GM21390 (cell line): Measurements from ENCODE around the gene CRYGS.
"Not testable (repeated sequence)": the region's sequence is repeated elsewhere in the genome, so short reads cannot be mapped to it uniquely, and the experiment has no call there.

Experiments used
- ATAC-seq: cut with Tn5 transposase; IDR thresholded peaks from one replicate; pipeline ENCODE4 v1.9.1; 2021; ENCODE audit not compliant: unreplicated experiment

Gene CRYGS

DNA sequence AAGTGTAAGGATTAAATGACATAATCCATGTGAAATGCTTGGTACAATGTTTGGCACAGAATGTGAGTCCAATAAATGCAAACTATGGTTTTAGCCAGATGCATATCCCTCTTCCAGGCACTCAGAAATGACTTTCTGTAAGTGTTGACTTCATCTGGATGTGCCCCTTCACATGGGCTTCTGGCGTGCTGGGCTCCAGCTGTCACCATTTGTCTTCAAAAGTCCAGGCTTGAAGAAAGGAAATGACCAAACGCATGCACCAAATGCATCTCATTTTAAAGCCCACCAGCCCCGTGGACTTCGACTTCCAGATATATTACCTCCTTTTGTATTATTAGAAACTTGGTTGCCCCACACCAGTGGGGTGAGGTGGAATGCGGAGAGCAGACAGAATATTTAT lies 23.7 kb downstream of the CRYGS start:
- ATAC-seq: no peak

DNA sequence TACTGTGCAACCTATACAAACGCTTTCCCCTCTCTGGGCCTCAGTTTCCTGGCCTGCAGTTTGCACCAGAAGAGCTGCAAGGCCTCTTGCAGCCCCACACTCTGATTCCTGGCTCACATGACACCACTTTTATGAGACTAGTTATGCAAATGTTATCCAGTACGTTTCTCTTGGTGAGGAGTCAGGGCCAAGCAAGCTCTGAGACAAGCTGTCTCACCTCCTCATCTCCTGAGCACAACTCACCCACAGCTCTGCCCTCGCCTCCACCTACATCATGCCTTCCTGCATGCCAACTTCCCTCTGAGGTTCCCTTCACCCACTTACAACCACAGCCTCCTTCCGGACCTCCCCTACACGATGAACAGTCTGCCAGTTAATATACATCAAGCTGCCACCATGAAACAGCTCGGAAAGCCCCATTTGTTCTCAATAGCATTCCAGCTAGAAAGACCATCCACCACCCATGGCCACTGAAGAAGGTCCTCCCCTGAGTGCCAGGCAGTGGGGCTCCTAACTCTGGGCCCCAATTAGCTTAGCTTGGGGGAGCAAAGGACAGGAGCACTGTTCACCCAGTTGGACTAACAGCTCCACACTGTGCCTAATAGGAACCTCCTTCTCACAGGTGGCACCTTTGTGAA lies 25.0 kb downstream of the CRYGS start:
- ATAC-seq: no peak

- ATAC-seq: no peak
These were observed 27.0 kb downstream of the CRYGS start for GRCh38 chr3:186517218-186517617.

DNA sequence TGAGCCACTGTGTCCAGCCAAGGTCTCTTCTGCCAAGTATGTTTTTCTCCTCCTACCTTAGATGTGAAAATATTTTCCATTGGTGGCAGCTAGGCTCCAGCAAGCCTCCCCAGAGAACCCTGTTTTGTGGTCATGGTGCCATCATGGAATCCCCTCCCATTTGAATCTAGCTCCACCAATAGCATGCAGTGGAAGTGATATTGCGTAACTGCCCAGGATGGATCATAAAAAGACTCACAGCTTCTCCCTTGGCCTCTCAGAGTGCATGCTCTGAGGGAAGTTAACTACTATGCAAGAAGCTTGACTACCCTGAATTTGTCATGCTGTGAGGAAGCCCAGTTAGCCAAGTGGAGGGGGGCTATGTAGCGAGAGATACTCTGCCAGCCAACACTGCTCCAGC lies 27.5 kb downstream of the CRYGS start:
- ATAC-seq: no peak

- ATAC-seq: no peak
These were observed 29.1 kb downstream of the CRYGS start for GRCh38 chr3:186515125-186515524.

DNA sequence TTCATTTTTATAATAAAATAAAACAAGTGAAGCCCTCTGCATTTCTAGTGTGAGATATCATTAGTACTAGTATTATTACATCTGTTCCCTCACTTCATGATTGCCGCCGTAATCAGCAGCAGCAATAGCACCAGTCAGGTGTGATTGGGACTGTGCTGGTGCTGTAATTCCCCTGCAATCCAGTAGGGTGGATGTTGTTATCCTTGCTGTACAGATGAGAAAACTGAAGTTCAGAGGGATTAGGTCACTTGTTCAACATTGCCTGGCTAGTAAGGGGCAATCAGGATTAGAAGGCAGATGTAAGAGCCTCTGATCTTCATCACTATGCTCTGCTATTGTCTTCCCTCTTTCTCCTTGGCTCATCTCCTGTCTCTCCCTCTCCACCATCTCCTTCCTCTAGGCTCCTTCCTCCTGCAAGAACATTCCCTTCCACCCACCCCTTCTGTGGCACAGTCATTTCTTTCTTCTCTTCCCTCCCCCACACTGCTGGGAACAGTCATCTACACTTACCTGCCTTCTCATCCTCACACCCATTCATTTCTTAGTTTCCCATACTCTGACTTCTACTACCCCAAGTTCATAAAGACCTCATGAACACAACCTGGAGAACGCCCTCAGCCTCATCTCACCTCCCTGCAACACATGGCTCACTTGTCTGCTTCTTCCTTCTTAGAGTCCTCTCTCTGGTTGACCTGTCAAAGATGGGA lies 29.7 kb downstream of the CRYGS start:
- ATAC-seq: no peak

GRCh38 chr3:186513386-186513785 lies 30.8 kb downstream of the CRYGS start:
- no peak for ATAC-seq

DNA sequence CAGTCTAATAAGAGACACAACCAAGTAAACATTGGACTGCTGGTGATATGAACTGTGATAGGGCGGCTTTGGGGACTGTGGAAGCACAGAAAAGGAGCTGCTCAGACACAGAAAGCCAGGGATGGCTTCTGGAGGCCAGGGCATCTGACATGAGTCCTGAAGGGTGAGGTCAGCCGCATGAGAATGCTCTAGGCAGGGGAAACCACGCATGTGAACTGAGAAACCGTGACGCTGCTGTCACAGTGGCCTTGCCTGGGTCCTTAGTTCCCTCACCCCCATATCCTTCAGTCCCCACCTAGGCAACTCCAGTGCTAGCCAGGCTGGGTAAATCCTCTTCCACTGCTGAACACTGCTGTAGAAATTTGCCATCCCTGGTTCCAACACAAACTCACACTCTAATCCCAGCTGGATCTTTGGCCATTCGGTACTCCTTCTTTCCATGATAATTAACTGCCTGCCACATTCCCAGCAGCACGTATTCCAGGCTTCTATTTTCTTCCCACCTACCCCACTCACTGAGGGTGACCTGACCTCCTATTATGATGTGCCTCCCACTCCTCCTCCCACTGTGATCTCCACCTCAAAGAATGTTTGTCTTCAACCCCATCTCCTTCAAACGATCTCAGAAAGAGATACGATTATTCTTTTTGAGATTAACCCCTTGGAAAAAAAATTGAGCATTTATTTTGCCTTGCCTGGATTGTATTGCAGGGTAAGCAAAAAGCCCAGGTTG lies 31.4 kb downstream of the CRYGS start:
- ATAC-seq: no peak

GRCh38 chr3:186511702-186512101 lies 32.5 kb downstream of the CRYGS start:
- no peak for ATAC-seq

DNA sequence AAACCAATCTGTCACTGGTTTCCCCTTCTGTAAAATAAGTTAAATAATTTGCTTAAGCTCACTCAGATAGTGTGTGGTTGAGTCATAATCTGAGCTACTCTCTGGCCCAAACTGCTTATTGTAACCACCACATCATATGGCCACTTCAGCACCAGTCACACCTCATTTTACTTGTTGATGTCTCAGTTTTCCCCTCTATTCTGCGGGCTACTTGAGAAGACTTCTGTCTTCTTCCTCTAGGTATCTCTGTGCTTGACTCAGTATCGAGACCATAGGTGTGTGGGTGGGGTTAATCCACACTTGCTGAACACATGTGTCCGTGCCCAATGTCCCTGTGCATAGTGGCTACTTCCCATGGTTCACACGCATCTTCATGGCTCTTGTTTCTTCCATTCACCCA lies 32.9 kb downstream of the CRYGS start:
- peak; percentile 75 for ATAC-seq

DNA sequence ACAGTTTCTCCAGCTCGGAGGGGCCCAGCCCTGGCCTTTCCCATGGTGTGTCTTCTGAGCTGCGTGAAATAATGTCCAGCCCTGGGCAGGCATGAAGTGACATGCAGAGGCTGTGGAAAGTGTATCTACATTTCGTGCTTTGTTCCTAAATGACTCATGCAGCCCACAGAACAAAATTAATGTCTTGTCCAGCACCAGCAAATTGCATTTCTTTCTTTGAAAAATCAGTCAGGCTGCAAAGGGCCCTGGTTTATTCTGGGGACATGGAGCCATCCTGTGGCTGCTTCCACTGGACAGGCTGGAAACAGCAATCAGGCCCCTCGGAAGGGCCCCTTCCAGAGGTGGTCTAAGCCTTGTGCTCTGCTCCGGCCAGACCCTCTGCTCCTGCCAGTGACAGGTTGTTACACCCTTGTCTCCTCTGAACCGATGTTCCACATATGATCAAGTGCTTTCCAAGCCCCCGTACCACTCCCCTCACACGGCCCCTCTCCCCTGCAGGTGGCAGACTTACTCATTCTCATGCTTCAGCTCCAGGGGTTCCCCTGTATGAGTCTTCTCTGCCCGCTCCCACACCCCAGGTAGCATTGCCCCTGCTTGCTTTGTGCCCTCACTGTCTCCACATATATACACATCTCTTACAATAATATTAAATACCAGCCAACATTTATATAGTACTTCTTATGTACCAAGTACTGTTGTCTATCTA lies 33.7 kb downstream of the CRYGS start:
- ATAC-seq: peak; percentile 28

- ATAC-seq: no peak
These were observed 34.8 kb downstream of the CRYGS start for GRCh38 chr3:186509423-186509822.

- ATAC-seq: no peak
These were observed 37.3 kb downstream of the CRYGS start for GRCh38 chr3:186506857-186507256.

DNA sequence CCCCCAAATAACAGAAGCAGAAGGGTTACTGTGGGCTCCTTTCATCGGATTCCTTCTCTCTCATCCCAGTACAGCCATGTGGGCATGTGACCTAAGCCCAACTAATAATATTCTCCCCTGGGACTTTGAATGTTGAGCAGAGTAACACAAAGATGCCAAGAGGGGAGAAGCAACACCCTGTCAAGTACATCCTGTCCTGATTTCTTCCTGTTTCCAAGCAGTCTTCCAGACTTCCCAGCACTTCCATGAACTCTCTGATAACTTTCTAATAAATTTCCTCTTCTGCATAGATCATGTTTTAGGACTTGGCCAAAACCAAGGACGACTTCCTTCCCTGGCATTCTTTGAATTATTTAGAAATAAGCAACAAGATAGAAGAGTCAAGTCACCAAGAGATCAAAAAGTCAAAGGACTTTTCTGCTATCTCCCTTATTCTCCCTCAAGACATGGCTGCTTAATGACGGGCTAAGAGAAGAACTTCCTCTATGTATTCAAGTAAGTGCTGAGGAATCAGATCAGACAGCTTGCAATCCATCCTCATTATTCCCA lies 37.9 kb downstream of the CRYGS start:
- ATAC-seq: no peak

DNA sequence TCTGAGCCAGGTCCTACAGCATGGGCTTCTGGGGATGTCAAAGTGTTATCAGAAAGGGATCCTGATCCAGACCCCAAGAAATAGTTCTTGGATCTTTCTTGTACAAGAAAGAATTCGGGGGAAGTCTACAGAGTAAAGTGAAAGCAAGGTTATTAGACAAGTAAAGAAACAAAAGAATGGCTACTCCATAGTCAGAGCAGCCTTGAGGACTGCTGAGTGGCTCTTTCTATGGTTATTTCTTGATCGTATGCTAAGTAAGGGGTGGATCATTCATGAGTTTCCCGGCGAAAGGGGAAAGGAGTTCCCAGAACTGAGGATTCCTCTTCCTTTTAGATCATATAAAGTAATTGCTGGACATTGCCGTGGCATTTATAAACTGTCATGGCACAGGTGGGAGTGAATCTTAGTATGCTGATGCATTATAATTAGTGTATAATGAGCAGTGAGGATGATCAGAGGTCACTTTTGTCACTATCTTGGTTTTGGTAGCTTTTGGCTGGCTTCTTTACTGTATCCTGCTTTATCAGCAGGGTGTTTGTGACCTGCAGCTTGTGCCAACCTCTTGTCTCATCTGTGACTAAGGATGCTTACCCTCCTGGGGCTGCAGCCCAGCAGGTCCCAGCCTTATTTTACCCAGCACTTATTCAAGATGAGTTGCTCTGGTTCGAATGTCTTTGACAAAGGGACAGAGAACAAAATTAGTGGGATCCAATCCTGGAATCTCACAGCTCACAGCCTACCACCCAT lies 41.0 kb downstream of the CRYGS start:
- no peak for ATAC-seq

DNA sequence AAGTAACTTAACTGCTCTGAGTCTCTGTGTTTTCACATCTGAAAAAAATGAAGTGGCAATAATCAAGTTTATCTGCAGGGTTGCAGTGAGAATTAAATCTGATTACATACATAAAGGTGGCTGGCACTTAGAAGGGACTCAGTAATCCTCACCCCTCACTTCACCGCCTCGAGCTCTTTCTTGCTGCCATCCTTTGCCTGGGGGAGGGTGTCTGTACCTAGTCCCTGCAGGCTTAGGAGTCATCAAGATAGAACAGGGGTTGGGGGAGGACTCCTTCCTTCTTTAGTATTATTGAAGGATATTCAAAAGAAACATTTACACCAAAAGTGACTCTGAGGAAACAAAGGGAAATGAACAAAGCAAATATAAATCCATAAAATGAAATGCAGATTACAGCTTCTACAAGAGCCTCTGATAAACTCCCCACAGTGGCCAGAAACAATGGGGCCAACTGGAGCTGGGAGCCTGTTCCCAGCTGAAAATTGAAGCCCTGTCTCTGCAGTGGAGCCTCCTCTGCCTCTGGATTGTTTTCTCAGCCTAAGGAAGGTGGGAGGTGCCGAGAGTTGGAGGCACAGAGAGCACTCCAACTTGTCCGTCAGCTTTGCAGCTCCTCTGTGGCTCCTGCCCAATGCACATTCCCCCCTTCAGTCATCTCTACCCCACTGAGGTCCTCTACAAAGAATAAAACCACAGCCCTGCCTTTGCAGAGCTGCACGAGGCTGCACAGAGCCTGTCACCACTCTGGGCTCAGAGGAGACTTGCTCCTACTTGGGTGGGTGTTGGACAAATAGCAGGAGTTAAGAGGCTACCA lies 41.8 kb downstream of the CRYGS start:
- no peak for ATAC-seq

- ATAC-seq: not testable (repeated sequence)
These were observed 44.2 kb downstream of the CRYGS start for GRCh38 chr3:186499949-186500348.

GRCh38 chr3:186498022-186498421 lies 46.2 kb downstream of the CRYGS start:
- ATAC-seq: not testable (repeated sequence)

DNA sequence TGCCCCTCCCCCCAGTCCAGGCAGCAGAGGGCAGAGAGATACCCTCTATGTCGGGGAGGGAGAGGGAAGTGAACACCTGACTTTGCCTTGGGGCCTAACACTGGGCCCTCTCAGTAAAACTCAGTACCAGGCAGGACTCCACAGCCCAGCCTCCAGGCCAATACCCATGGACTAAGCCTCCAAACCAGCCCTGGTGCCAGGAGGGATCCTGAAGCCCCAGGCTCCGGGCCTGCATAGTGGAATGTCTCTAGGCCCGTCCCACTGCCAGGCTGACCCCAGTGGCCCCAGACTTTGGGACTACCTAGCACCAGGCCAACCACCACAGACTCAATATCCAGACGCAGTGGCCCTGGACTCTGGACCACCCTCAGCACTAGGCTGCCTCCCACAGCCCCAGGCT lies 46.6 kb downstream of the CRYGS start:
- ATAC-seq: no peak

DNA sequence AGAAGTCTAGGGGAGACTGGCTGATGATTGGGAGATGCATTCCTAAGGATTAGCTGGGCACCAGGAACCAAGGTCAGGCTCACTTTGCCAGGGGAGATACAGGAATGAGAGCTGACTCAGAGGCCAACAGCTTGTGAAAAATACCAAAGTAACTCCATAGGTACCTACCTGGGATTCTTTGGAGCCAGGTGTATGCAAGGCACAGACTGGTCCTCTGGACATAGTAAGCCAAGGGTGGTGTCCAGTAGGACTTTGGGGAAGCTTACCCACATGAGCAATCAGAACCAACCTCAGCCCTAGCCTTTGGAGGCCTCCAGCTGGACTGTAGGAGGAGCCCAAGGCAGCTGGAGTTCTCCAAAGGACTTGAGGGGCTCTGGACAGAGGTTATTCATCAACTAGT lies 47.5 kb downstream of the CRYGS start:
- no peak for ATAC-seq
